CD14-positive monocyte (primary cell): ENCODE measurements around the gene DYNLT2. TPM values are rescaled to one million over a fixed set of nuclear protein-coding genes. Genes with fewer than 3 reads are reported as not detected.

Experiments
- DNase-seq, 3 donors: peaks; one replicate each; pipeline ENCODE4 v3.0.0-alpha.2; 2011 to 2022
- H2AFZ ChIP-seq: 2 replicates; pipeline ENCODE4 v1.6.0; 2012; ENCODE audit warnings: mild to moderate bottlenecking, low read depth, low read length, inconsistent platforms; ENCODE audit not compliant: insufficient read depth, poor library complexity, severe bottlenecking
- H3K27ac ChIP-seq, 2 donors: 1 replicate in 1 of 2; 2 replicates in 1 of 2; pipeline ENCODE4 v1.5.1; 2012 to 2013; ENCODE audit warnings: low read length in 2 of 2, control low read depth in 1 of 2, inconsistent platforms in 1 of 2, low read depth in 1 of 2, mild to moderate bottlenecking in 1 of 2
- H3K27me3 ChIP-seq, 2 donors: one replicate each; pipeline versions ENCODE4 v1.6.0 to v1.6.1; 2011 to 2013; ENCODE audit warnings: low read length in 2 of 2; ENCODE audit not compliant: control insufficient read depth in 2 of 2, insufficient read depth in 2 of 2
- H3K36me3 ChIP-seq, 2 donors: replicated peaks in 1 of 2; 1 replicate in 1 of 2; 2 replicates in 1 of 2; pipeline versions ENCODE4 v1.5.1 to v1.6.1; 2012 to 2013; ENCODE audit warnings: low read length in 2 of 2, control low read depth in 1 of 2, inconsistent platforms in 1 of 2, mild to moderate bottlenecking in 1 of 2; ENCODE audit not compliant: insufficient read depth in 2 of 2, control insufficient read depth in 1 of 2
- H3K4me1 ChIP-seq, 2 donors: 1 replicate in 1 of 2; 2 replicates in 1 of 2; pipeline versions ENCODE4 v1.5.1 to v1.6.1; 2012 to 2013; ENCODE audit warnings: low read length in 2 of 2, control low read depth in 1 of 2, inconsistent platforms in 1 of 2, mild to moderate bottlenecking in 1 of 2, moderate library complexity in 1 of 2; ENCODE audit not compliant: insufficient read depth in 2 of 2, control insufficient read depth in 1 of 2
- H3K4me2 ChIP-seq: replicated peaks from 2 replicates; pipeline ENCODE3; 2012; ENCODE audit warnings: low read length, moderate library complexity, mild to moderate bottlenecking; ENCODE audit not compliant: poor library complexity, severe bottlenecking; ENCODE audit errors: extremely low read depth
- H3K4me3 ChIP-seq, 3 experiments: fragments of 200-600 bp in 1 of 3; sonication (generic) in 1 of 3; replicated peaks in 1 of 3; 1 replicate in 2 of 3; 2 replicates in 1 of 3; pipeline ENCODE4 v1.5.1; 2011 to 2013; ENCODE audit warnings: low read length in 3 of 3, mild to moderate bottlenecking in 3 of 3, control low read depth in 2 of 3, low read depth in 2 of 3, inconsistent platforms in 1 of 3, moderate library complexity in 1 of 3
- H3K79me2 ChIP-seq: 2 replicates; pipeline ENCODE4 v1.6.0; 2012; ENCODE audit warnings: mild to moderate bottlenecking, control low read depth, inconsistent platforms, low read length, moderate library complexity; ENCODE audit not compliant: insufficient read depth
- H3K9ac ChIP-seq: 2 replicates; pipeline ENCODE4 v1.6.0; 2017; ENCODE audit warnings: low read length, mild to moderate bottlenecking; ENCODE audit not compliant: insufficient read depth, poor library complexity, severe bottlenecking
- H3K9me3 ChIP-seq, 2 donors: replicated peaks in 1 of 2; 1 replicate in 1 of 2; 2 replicates in 1 of 2; pipeline versions ENCODE4 v1.5.1 to v1.6.1; 2012 to 2013; ENCODE audit warnings: low read length in 2 of 2, control low read depth in 1 of 2; ENCODE audit not compliant: control insufficient read depth in 1 of 2, insufficient read depth in 1 of 2
- H4K20me1 ChIP-seq: 2 replicates; pipeline ENCODE4 v1.6.0; 2012; ENCODE audit warnings: mild to moderate bottlenecking, low read length, control low read depth, moderate library complexity; ENCODE audit not compliant: insufficient read depth
- H3K27ac Mint-ChIP-seq, 7 donors: one replicate each; pipeline ENCODE4 v1.8.0; 2020; ENCODE audit warnings: mild to moderate bottlenecking in 7 of 7, mixed read lengths in 7 of 7, moderate library complexity in 6 of 7, inconsistent platforms in 2 of 7
- H3K27me3 Mint-ChIP-seq, 3 donors: one replicate each; pipeline ENCODE4 v1.8.0; 2021 to 2022; ENCODE audit warnings: low read depth in 3 of 3, mild to moderate bottlenecking in 3 of 3, mixed read lengths in 3 of 3, moderate library complexity in 3 of 3, inconsistent platforms in 1 of 3
- H3K36me3 Mint-ChIP-seq, 2 donors: one replicate each; pipeline ENCODE4 v1.8.0; 2020; ENCODE audit warnings: mixed read lengths in 2 of 2, inconsistent platforms in 1 of 2, mild to moderate bottlenecking in 1 of 2
- H3K4me1 Mint-ChIP-seq: one replicate; pipeline ENCODE4 v1.8.0; 2020; ENCODE audit warnings: mild to moderate bottlenecking, mixed read lengths
- H3K4me3 Mint-ChIP-seq, 2 donors: one replicate each; pipeline ENCODE4 v1.8.0; 2020; ENCODE audit warnings: mild to moderate bottlenecking in 2 of 2, mixed read lengths in 2 of 2, moderate library complexity in 1 of 2
- H3K9me3 Mint-ChIP-seq, 7 donors: one replicate each; pipeline ENCODE4 v1.8.0; 2020 to 2022; ENCODE audit warnings: mixed read lengths in 7 of 7, mild to moderate bottlenecking in 6 of 7, moderate library complexity in 6 of 7, inconsistent platforms in 2 of 7
- WGBS: methylation state at CpG from one replicate; pipeline ENCODE4 v1.1.5; 2013; ENCODE audit warnings: missing lambda C conversion rate; ENCODE audit not compliant: insufficient coverage; 5-methylcytosine and 5-hydroxymethylcytosine counted together
- intact Hi-C, 2 donors: fragments of 100-400 bp; cut with micrococcal nuclease; formaldehyde crosslinking; loops; one replicate each; pipeline versions ENCODE4 v1.15.0 to v1.15.1; 2023
- polyA plus RNA-seq, 3 donors: library from polyadenylated mRNA; depleted of rRNA in 1 of 3; unstranded in 2 of 3; stranded (reverse) in 1 of 3; fragments of 300-500 nt in 2 of 3; fragments of >200 nt in 1 of 3; fragmentation: Illumina TruSeq in 2 of 3; gene quantifications; 1 replicate in 2 of 3; 2 replicates in 1 of 3; pipeline ENCODE4 v1.2.3, GENCODE V29; 2012 to 2021
- TF ChIP-seq, protein P1 (sequence below): fragments of 200-600 bp; IDR thresholded peaks from one replicate; pipeline ENCODE4 v1.8.0; 2022; ENCODE audit warnings: antibody characterized with exemption, mild to moderate bottlenecking

DYNLT2 gene
- polyA plus RNA-seq, 3 donors, result 0.19 to 1.5 (median 0.86) TPM

DNA sequence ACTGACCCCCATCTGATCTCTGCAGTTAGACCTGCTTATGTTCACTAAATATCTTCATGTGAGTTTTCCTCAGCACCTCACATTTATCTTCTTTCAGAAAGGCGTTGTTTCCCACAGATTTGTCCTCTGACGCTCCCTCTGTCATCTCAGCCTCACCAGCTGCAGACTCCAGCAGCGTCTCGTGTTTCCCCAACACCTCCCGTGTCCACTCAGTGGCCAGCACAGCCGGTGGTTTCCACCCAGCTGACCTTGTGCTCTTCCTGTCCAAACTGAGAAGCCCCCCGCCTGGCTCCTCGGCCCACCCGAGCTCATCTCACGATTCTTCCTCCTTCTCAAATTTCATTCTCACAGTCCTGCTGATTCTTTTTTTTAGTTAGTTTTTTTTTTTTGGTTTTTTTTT is 12.5 kb upstream of the DYNLT2 start:
- Mint-ChIP-seq H3K4me3 (no peak overlapping the region), H3K27ac (peak overlapping the region in 3 of 7 donors; percentile 25 to 47 (median 26)), H3K4me1 (no peaks in the 10 kb centered on the region), H3K9me3 (no peaks in the 10 kb centered on the region), H3K36me3 (peaks cover 78 to 89% of the 10 kb centered on the region in 2 donors), H3K27me3 (no peaks in the 10 kb centered on the region)
- Histone ChIP-seq H2AFZ (no peak overlapping the region), H3K4me1 (no peaks in the 10 kb centered on the region), H3K4me2 (no peak overlapping the region), H3K9ac (no peak overlapping the region), H3K27ac (no peak overlapping the region), H4K20me1 (no peaks in the 10 kb centered on the region), H3K9me3 (no peaks in the 10 kb centered on the region), H3K27me3 (no peaks in the 10 kb centered on the region), H3K36me3 (peaks cover 63 to 85% of the 10 kb centered on the region in 2 donors), H3K79me2 (no peaks in the 10 kb centered on the region), H3K4me3 (no peak overlapping the region)
- WGBS, result 93% methylated on average over 6 of the region's 10 CpGs
- intact Hi-C loops, result no loop called here
- no peak for DNase-seq
- TF ChIP-seq, protein P1, sequence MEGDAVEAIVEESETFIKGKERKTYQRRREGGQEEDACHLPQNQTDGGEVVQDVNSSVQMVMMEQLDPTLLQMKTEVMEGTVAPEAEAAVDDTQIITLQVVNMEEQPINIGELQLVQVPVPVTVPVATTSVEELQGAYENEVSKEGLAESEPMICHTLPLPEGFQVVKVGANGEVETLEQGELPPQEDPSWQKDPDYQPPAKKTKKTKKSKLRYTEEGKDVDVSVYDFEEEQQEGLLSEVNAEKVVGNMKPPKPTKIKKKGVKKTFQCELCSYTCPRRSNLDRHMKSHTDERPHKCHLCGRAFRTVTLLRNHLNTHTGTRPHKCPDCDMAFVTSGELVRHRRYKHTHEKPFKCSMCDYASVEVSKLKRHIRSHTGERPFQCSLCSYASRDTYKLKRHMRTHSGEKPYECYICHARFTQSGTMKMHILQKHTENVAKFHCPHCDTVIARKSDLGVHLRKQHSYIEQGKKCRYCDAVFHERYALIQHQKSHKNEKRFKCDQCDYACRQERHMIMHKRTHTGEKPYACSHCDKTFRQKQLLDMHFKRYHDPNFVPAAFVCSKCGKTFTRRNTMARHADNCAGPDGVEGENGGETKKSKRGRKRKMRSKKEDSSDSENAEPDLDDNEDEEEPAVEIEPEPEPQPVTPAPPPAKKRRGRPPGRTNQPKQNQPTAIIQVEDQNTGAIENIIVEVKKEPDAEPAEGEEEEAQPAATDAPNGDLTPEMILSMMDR, result no peak

DNA sequence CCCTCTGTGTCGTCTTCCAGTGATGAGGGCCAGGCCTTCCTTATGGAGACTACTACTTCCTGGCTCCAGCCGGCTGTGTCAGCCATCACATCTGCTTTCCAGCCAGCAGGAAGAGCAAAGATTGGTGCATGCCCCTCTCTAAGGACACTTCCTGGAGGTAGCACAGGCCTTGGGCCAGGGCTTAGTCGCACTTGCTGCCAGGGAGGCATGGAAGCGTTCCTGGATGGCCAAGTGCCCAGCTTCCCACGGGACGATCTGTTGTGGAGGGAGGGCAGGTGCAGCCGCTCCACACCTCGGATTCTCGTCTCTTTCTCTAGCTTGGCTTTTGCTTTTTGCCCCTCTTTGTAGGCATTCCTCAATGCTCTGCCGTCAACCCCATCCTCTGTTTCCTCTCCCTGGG is 11.9 kb upstream of the DYNLT2 start:
- Mint-ChIP-seq H3K27ac (peak overlapping the region in 2 of 7 donors; percentile 13 to 47), H3K27me3 (no peaks in the 10 kb centered on the region), H3K36me3 (peaks cover 75 to 90% of the 10 kb centered on the region in 2 donors), H3K4me1 (no peaks in the 10 kb centered on the region), H3K9me3 (no peaks in the 10 kb centered on the region), H3K4me3 (no peak overlapping the region)
- Histone ChIP-seq H3K79me2 (no peaks in the 10 kb centered on the region), H3K9me3 (no peaks in the 10 kb centered on the region), H3K27ac (no peak overlapping the region), H3K4me1 (no peaks in the 10 kb centered on the region), H3K36me3 (peaks cover 66 to 85% of the 10 kb centered on the region in 2 donors), H3K4me3 (no peak overlapping the region), H3K9ac (no peak overlapping the region), H4K20me1 (no peaks in the 10 kb centered on the region), H3K4me2 (no peak overlapping the region), H3K27me3 (no peaks in the 10 kb centered on the region), H2AFZ (no peak overlapping the region)
- TF ChIP-seq, protein P1, result no peak
- WGBS, result 98% methylated on average over 8 of the region's 10 CpGs
- no peak for DNase-seq
- intact Hi-C loops, result no loop called here
